Bronchial smooth muscle cell (primary cell): ENCODE measurements around the gene ELAPOR1. TPM values are rescaled to one million over a fixed set of nuclear protein-coding genes. Genes with fewer than 3 reads are reported as not detected.

Source experiments
- total RNA-seq: library from RNA; depleted of rRNA; stranded (reverse); fragments of >200 nt; gene quantifications from 2 replicates; pipeline ENCODE4 v1.2.1, GENCODE V29; 2014

Gene ELAPOR1
- 0.43 and 0.95 TPM in 2 replicates for total RNA-seq

DNA sequence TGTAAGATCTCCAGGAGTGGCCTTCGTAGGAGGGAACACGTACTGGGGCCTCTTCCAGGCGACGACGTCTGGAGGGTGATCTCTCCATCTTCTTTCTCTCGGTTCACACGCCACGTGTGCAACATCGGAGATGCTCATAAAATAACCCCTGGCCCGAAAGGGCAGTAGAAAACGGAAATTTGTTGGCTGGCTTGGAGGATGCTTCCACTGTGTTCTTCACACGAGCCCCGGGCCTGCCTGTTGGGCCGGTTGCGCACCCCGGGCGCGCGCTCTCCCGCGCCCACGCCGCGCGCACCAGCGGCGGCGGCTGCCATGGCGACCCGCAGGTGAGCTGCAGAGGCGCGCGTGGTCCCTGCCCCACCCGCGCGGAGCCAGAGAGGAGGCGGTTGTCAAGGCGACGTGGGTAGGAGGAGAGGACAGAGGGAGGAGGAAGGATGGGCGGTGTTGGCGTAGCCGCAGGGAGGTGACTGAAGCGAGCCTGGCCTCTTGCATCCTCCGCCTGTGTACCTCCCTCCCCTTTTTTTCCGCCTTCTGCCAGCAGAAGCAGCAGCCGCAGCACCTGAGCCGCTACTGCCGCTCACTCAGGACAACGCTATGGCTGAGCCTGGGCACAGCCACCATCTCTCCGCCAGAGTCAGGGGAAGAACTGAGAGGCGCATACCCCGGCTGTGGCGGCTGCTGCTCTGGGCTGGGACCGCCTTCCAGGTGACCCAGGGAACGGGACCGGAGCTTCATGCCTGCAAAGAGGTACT, at the start of gene ELAPOR1:
Gene ELAPOR1, plus strand, starts transcription at position 526 of the 752 bp plus-strand sequence. Its CDS starts 69 bp downstream, at position 595.

GRCh38 chr1:109075531-109076490, 38.1 kb upstream of the ELAPOR1 start, which contains the start of gene TAF13:
TSS of gene TAF13 (minus strand) at chr1:109076003. CDS start at chr1:109075947, 56 bp downstream.

GRCh38 chr1:109090196-109091077, 23.5 kb upstream of the ELAPOR1 start, which contains the start of gene TMEM167B:
TSS of gene TMEM167B (plus strand) at chr1:109090764. CDS start at chr1:109090873, 109 bp downstream.

Other genes starting within 250 kb of the ELAPOR1 start
- 21.6 and 22.4 TPM in 2 replicates for gene GPSM2, start 237.1 kb upstream of the ELAPOR1 start, total RNA-seq
- 22.5 and 24.8 TPM in 2 replicates for gene CLCC1, start 150.6 kb upstream of the ELAPOR1 start, total RNA-seq
- 11.7 and 12.5 TPM in 2 replicates for gene WDR47, start 72.0 kb upstream of the ELAPOR1 start, total RNA-seq
- gene TAF13, start 38.1 kb upstream of the ELAPOR1 start, total RNA-seq: 63.5 and 69.0 TPM in 2 replicates
- gene TMEM167B, start 23.4 kb upstream of the ELAPOR1 start, total RNA-seq: 30.3 and 38.2 TPM in 2 replicates
- 204 and 392 TPM in 2 replicates for gene SARS1, start 99.8 kb downstream of the ELAPOR1 start, total RNA-seq
- 0.34 and 0.63 TPM in 2 replicates for gene CELSR2, start 135.4 kb downstream of the ELAPOR1 start, total RNA-seq
- gene PSRC1, start 169.0 kb downstream of the ELAPOR1 start, total RNA-seq: 1.9 and 3.8 TPM in 2 replicates
- gene MYBPHL, start 192.9 kb downstream of the ELAPOR1 start, total RNA-seq: not detected in 2 replicates